WI38 (cell line): ENCODE data around the gene PBX2.

Experiments
- H3K4me3 ChIP-seq: 2 replicates; pipeline ENCODE4 v1.5.1; 2011; ENCODE audit warnings: low read depth, mild to moderate bottlenecking, control low read depth, low read length
- CTCF ChIP-seq: IDR thresholded peaks from 2 replicates; pipeline ENCODE4 v1.5.1; 2012; ENCODE audit warnings: low read depth, mild to moderate bottlenecking, control low read depth, low read length

PBX2 gene

GRCh38 chr6:32140420-32141046 lies 49.5 kb downstream of the PBX2 start:
- no peak for TF ChIP-seq CTCF

GRCh38 chr6:32139590-32139989 lies 50.4 kb downstream of the PBX2 start:
- no peak overlapping the region for H3K4me3 ChIP-seq
- TF ChIP-seq CTCF = no peak

More at GRCh38 chr6:32140420-32141046, 49.5 kb downstream of the PBX2 start:
- no peak overlapping the region for H3K4me3 ChIP-seq

GRCh38 chr6:32137454-32137853 lies 52.5 kb downstream of the PBX2 start:
- H3K4me3 ChIP-seq = no peak overlapping the region
- TF ChIP-seq CTCF = no peak
